Measurements from ENCODE around the gene ICOS. TPM values are rescaled to one million over a fixed set of nuclear protein-coding genes. Genes with fewer than 3 reads are reported as not detected.

Gene ICOS
- total RNA-seq (2014; rRNA removed; shearing (Covaris generic)): not detected in 2 replicates

- no peak for DNase-seq (ENCODE audit: low spot score)
- in situ Hi-C loops (cut with HindIII; ENCODE audit: low sequenced_read_pairs): no loop called here
Observed at GRCh38 chr2:203936535-203936934, at the start of gene ICOS. Gene ICOS (plus strand): TSS chr2:203936763. CDS start chr2:203936815, 52 bp downstream.

- DNase-seq (ENCODE audit: low spot score): no peak
- in situ Hi-C loops (cut with HindIII; ENCODE audit: low sequenced_read_pairs): no loop called here
Observed at GRCh38 chr2:203887677-203888076, 48.9 kb upstream of the ICOS start.

- DNase-seq (ENCODE audit: low spot score): no peak
- in situ Hi-C loops (cut with HindIII; ENCODE audit: low sequenced_read_pairs): no loop called here
Observed at GRCh38 chr2:203889542-203889941, 47.0 kb upstream of the ICOS start.

GRCh38 chr2:203889944-203890343 is 46.6 kb upstream of the ICOS start:
- in situ Hi-C loops (cut with HindIII; ENCODE audit: low sequenced_read_pairs): no loop called here

GRCh38 chr2:203890733-203891132 is 45.8 kb upstream of the ICOS start:
- in situ Hi-C loops (cut with HindIII; ENCODE audit: low sequenced_read_pairs): no loop called here
- no peak for DNase-seq (ENCODE audit: low spot score)

More at GRCh38 chr2:203889944-203890343, 46.6 kb upstream of the ICOS start:
- no peak for DNase-seq (ENCODE audit: low spot score)

GRCh38 chr2:203891474-203891873 is 45.1 kb upstream of the ICOS start:
- in situ Hi-C loops (cut with HindIII; ENCODE audit: low sequenced_read_pairs): no loop called here
- DNase-seq (ENCODE audit: low spot score): no peak

GRCh38 chr2:203892207-203892606 is 44.4 kb upstream of the ICOS start:
- DNase-seq (ENCODE audit: low spot score): no peak
- in situ Hi-C loops (cut with HindIII; ENCODE audit: low sequenced_read_pairs): no loop called here

- in situ Hi-C loops (cut with HindIII; ENCODE audit: low sequenced_read_pairs): no loop called here
- DNase-seq (ENCODE audit: low spot score): no peak
Observed at GRCh38 chr2:203893401-203893800, 43.2 kb upstream of the ICOS start.

GRCh38 chr2:203893840-203894239 is 42.7 kb upstream of the ICOS start:
- no peak for DNase-seq (ENCODE audit: low spot score)
- in situ Hi-C loops (cut with HindIII; ENCODE audit: low sequenced_read_pairs): no loop called here

GRCh38 chr2:203894262-203894661 is 42.3 kb upstream of the ICOS start:
- in situ Hi-C loops (cut with HindIII; ENCODE audit: low sequenced_read_pairs): no loop called here
- no peak for DNase-seq (ENCODE audit: low spot score)

GRCh38 chr2:203897544-203897943 is 39.0 kb upstream of the ICOS start:
- no peak for DNase-seq (ENCODE audit: low spot score)
- in situ Hi-C loops (cut with HindIII; ENCODE audit: low sequenced_read_pairs): no loop called here

GRCh38 chr2:203898657-203899056 is 37.9 kb upstream of the ICOS start:
- DNase-seq (ENCODE audit: low spot score): no peak
- in situ Hi-C loops (cut with HindIII; ENCODE audit: low sequenced_read_pairs): no loop called here

GRCh38 chr2:203900253-203900652 is 36.3 kb upstream of the ICOS start:
- DNase-seq (ENCODE audit: low spot score): no peak
- in situ Hi-C loops (cut with HindIII; ENCODE audit: low sequenced_read_pairs): no loop called here

- in situ Hi-C loops (cut with HindIII; ENCODE audit: low sequenced_read_pairs): no loop called here
- DNase-seq (ENCODE audit: low spot score): no peak
Observed at GRCh38 chr2:203904022-203904421, 32.5 kb upstream of the ICOS start.

GRCh38 chr2:203905656-203906055 is 30.9 kb upstream of the ICOS start:
- in situ Hi-C loops (cut with HindIII; ENCODE audit: low sequenced_read_pairs): no loop called here
- DNase-seq (ENCODE audit: low spot score): no peak

GRCh38 chr2:203908066-203908796 is 28.3 kb upstream of the ICOS start:
- in situ Hi-C loops (cut with HindIII; ENCODE audit: low sequenced_read_pairs): no loop called here
- DNase-seq (ENCODE audit: low spot score): no peak

GRCh38 chr2:203908797-203909185 is 27.8 kb upstream of the ICOS start:
- no peak for DNase-seq (ENCODE audit: low spot score)
- in situ Hi-C loops (cut with HindIII; ENCODE audit: low sequenced_read_pairs): no loop called here

GRCh38 chr2:203909261-203909967 is 27.1 kb upstream of the ICOS start:
- in situ Hi-C loops (cut with HindIII; ENCODE audit: low sequenced_read_pairs): no loop called here
- DNase-seq (ENCODE audit: low spot score): peak; percentile 14

- no peak for DNase-seq (ENCODE audit: low spot score)
- in situ Hi-C loops (cut with HindIII; ENCODE audit: low sequenced_read_pairs): no loop called here
Observed at GRCh38 chr2:203909974-203910373, 26.6 kb upstream of the ICOS start.

GRCh38 chr2:203913947-203914346 is 22.6 kb upstream of the ICOS start:
- in situ Hi-C loops (cut with HindIII; ENCODE audit: low sequenced_read_pairs): no loop called here
- no peak for DNase-seq (ENCODE audit: low spot score)

Measured in G401 (cell line).